Lung microvascular endothelial cell (primary cell): Measurements from ENCODE around the gene EFR3B. TPM values are rescaled to one million over a fixed set of nuclear protein-coding genes. Genes with fewer than 3 reads are reported as not detected.
A peak's percentile ranks its signal among the peaks of the same experiment; 100 is the strongest.

Experiments used
- DNase-seq, 2 donors: peaks; one replicate each; pipeline versions ENCODE4 v3.0.0 to v3.0.0-alpha.2; 2010; ENCODE audit warnings: low read depth in 2 of 2
- total RNA-seq: library from RNA; depleted of rRNA; stranded (reverse); fragments of >200 nt; gene quantifications from 2 replicates; pipeline ENCODE4 v1.2.1, GENCODE V29; 2014

The EFR3B gene
- total RNA-seq, 1 donor from 2014 or later = 1.4 TPM

- DNase-seq = no peak
Observed at GRCh38 chr2:25035537-25036220, 6.2 kb upstream of the EFR3B start.

DNA sequence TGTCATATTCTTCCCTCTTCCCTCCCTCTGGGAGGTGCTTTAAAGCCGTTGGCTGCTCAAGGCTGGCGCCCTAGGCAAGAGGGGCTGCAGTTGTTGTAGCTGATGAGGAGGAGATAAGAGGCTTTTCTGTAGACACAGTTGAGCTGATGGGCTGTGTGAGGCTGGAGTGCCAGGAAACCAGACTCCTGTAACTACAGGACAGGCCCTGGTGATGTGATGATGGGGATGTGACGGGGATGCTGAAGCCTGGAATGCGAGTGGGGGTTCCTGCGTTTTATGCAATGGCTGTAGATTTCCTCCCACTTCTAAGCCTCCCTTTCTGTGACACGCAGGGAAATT, 5.7 kb upstream of the EFR3B start:
- no peak for DNase-seq

GRCh38 chr2:25039126-25039525, 2.8 kb upstream of the EFR3B start:
- no peak for DNase-seq

GRCh38 chr2:25041307-25041927, 459 bp upstream of the EFR3B start:
- peak; percentile 32 to 52 for DNase-seq

DNA sequence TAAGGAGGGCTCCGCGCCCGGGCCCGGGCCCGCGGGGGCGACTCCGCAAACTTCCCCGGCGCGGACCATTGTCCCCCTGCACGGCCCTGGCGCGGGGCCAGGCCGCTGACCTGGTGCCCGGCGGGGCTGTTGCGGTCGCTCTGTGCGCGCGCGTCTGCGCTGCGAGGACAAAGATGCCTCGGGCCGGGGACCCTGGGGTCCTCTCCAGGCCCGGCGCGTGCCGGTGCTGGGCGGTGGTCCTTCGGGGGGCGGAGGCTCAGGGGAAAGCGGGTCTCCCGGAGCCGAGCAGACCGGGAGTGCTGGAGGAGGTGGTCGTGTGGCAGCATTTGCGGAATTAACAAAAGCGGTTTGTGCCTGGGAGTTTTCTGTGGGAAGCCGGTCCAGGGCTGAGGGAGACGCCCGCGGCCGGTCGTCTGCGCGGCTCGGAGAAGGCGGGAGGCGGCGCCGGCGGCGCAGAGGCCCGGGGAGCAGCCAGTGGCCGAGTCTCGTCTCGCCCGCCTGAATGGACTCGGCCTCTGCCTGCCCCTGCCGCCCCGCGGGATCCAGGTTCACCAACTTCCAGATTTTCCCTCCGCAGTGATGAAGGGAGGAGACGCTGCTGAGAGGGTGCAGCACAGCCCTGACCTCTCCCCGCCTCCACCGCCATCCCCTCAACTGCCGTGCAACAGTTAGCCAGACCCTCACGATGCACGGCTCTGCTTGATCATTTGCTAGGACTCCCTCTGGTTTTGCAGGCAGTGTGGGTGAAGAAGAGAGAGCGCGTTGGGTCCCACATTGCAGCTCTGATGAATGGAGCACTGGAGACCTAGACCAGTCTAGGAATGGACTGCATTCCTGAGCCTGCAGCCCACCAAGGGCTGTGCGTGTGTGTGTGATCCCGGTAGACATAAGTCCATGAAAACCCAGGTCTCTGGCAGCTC, 705 bp downstream of the EFR3B start:
- peak; percentile 17 to 35 for DNase-seq

DNA sequence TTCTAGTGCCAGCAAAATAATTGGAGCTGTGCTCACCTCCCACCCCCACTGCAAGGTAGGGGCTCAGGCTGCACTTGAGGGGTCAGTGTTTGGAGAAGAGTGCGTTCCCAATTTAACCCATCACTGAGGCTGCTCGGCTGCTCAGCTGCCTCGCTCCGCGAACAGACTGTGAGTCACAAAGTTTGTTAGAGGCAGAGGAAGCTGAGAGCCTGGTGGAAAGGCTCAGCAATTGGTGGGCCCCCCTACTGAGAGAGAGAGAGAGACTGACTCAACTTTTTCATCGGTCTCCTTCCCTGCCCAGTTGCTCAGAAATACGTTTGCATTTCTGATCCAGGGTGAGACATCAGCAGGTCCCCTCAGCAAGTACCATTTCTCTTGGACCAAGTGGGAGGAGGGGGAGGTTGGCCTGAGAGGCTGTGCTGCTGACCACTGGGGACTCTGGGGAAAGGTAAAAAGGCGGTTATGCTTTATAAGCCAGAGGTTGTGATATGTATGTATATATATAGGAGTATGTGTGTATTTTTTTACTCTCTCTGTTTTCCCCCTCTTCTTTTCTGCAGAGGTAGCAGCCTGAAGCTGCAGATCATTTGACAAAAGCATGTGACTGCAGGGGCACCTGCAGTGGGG, 1.5 kb downstream of the EFR3B start:
- peak; percentile 8 to 64 for DNase-seq

DNA sequence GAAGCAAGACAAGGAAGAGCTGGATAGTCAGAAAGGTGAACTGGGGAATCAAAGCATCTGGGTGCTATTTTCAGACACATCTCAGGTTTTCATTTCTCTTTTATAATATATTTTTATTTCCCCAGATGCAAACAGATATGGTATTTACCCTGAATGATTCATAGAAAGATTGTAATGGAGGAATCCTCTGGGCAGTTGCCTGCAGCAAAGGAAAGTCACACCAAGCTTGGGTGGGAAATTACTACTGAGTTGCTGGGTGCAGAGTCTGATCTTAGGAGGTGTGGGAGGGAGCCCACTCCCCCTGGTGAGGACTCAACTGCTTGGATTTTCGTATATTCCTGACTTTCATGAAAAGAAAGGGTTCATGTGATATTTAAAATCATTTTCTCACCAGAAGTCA, 2.1 kb downstream of the EFR3B start:
- DNase-seq = no peak

GRCh38 chr2:25044990-25045389, 3.1 kb downstream of the EFR3B start:
- no peak for DNase-seq

DNA sequence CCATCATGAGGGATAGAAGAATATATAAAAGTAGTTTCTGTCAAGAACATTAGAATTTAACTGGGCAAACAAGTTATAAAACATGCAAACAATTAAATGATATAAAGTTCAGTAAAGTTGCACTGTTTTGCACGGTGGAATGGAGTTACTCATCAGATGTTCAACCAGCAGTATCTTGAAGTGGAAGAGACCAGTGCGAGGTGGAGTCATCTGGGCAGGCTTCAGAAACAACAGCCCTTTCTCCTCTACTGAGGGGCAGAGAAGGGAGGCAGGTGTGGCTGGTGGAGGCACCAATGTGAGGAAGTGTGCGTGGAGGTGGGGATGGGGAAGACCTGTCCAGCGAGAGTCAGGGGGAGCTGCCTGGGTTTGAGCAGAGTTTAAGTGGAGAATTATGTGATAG, 7.5 kb downstream of the EFR3B start:
- DNase-seq = no peak

GRCh38 chr2:25050128-25050527, 8.3 kb downstream of the EFR3B start:
- DNase-seq = no peak

GRCh38 chr2:25053041-25053440, 11.2 kb downstream of the EFR3B start:
- no peak for DNase-seq

GRCh38 chr2:25054720-25055119, 12.8 kb downstream of the EFR3B start:
- no peak for DNase-seq

GRCh38 chr2:25055376-25055920, 13.6 kb downstream of the EFR3B start:
- DNase-seq = no peak

- no peak for DNase-seq
Observed at GRCh38 chr2:25056098-25056821, 14.4 kb downstream of the EFR3B start.

- no peak for DNase-seq
Observed at GRCh38 chr2:25062511-25062917, 20.6 kb downstream of the EFR3B start.

- DNase-seq = peak in 1 of 2 donors; percentile 13
Observed at GRCh38 chr2:25063876-25064660, 22.2 kb downstream of the EFR3B start.

- no peak for DNase-seq
Observed at GRCh38 chr2:25065768-25066167, 23.9 kb downstream of the EFR3B start.

GRCh38 chr2:25066455-25066854, 24.6 kb downstream of the EFR3B start:
- no peak for DNase-seq

- no peak for DNase-seq
Observed at GRCh38 chr2:25068217-25068616, 26.3 kb downstream of the EFR3B start.

- no peak for DNase-seq
Observed at GRCh38 chr2:25071966-25072365, 30.1 kb downstream of the EFR3B start.
